ENCODE results near the gene GLRA1.

The GLRA1 gene

GRCh38 chr5:151903243-151903653 lies 21.4 kb downstream of the GLRA1 start:
- TF ChIP-seq GATA3 (IDR thresholded peaks at IDR 0.05; ENCODE audit: low read depth, low read length) (no peak), GATA2 (IDR thresholded peaks at IDR 0.05; ENCODE audit: low read depth, low read length) (no peak)

GRCh38 chr5:151902215-151902614 lies 22.4 kb downstream of the GLRA1 start:
- no peak for TF ChIP-seq GATA2 (IDR thresholded peaks at IDR 0.05; ENCODE audit: low read depth, low read length)
- no peak for TF ChIP-seq GATA3 (IDR thresholded peaks at IDR 0.05; ENCODE audit: low read depth, low read length)

GRCh38 chr5:151901611-151902010 lies 23.0 kb downstream of the GLRA1 start:
- TF ChIP-seq GATA3 (IDR thresholded peaks at IDR 0.05; ENCODE audit: low read depth, low read length) (no peak), GATA2 (IDR thresholded peaks at IDR 0.05; ENCODE audit: low read depth, low read length) (no peak)

- TF ChIP-seq GATA3 (IDR thresholded peaks at IDR 0.05; ENCODE audit: low read depth, low read length) (no peak), GATA2 (IDR thresholded peaks at IDR 0.05; ENCODE audit: low read depth, low read length) (no peak)
Observed at GRCh38 chr5:151900891-151901290, 23.8 kb downstream of the GLRA1 start.

GRCh38 chr5:151899399-151899798 lies 25.3 kb downstream of the GLRA1 start:
- no peak for TF ChIP-seq GATA3 (IDR thresholded peaks at IDR 0.05; ENCODE audit: low read depth, low read length)
- no peak for TF ChIP-seq GATA2 (IDR thresholded peaks at IDR 0.05; ENCODE audit: low read depth, low read length)

GRCh38 chr5:151897896-151898295 lies 26.8 kb downstream of the GLRA1 start:
- no peak for TF ChIP-seq GATA2 (IDR thresholded peaks at IDR 0.05; ENCODE audit: low read depth, low read length)
- TF ChIP-seq GATA3 (IDR thresholded peaks at IDR 0.05; ENCODE audit: low read depth, low read length), result no peak

- TF ChIP-seq GATA3 (IDR thresholded peaks at IDR 0.05; ENCODE audit: low read depth, low read length), result no peak
- no peak for TF ChIP-seq GATA2 (IDR thresholded peaks at IDR 0.05; ENCODE audit: low read depth, low read length)
Observed at GRCh38 chr5:151897020-151897552, 27.6 kb downstream of the GLRA1 start.

GRCh38 chr5:151896031-151896691 lies 28.5 kb downstream of the GLRA1 start:
- TF ChIP-seq GATA2 (IDR thresholded peaks at IDR 0.05; ENCODE audit: low read depth, low read length), result no peak
- TF ChIP-seq GATA3 (IDR thresholded peaks at IDR 0.05; ENCODE audit: low read depth, low read length), result no peak

- TF ChIP-seq GATA2 (IDR thresholded peaks at IDR 0.05; ENCODE audit: low read depth, low read length) (no peak), GATA3 (IDR thresholded peaks at IDR 0.05; ENCODE audit: low read depth, low read length) (no peak)
Observed at GRCh38 chr5:151895660-151896030, 29.0 kb downstream of the GLRA1 start.

- no peak for TF ChIP-seq GATA2 (IDR thresholded peaks at IDR 0.05; ENCODE audit: low read depth, low read length)
- no peak for TF ChIP-seq GATA3 (IDR thresholded peaks at IDR 0.05; ENCODE audit: low read depth, low read length)
Observed at GRCh38 chr5:151892393-151892792, 32.3 kb downstream of the GLRA1 start.

- TF ChIP-seq GATA3 (IDR thresholded peaks at IDR 0.05; ENCODE audit: low read depth, low read length) (no peak), GATA2 (IDR thresholded peaks at IDR 0.05; ENCODE audit: low read depth, low read length) (no peak)
Observed at GRCh38 chr5:151890299-151890698, 34.4 kb downstream of the GLRA1 start.

GRCh38 chr5:151889614-151890013 lies 35.0 kb downstream of the GLRA1 start:
- TF ChIP-seq GATA2 (IDR thresholded peaks at IDR 0.05; ENCODE audit: low read depth, low read length), result no peak
- no peak for TF ChIP-seq GATA3 (IDR thresholded peaks at IDR 0.05; ENCODE audit: low read depth, low read length)

- no peak for TF ChIP-seq GATA3 (IDR thresholded peaks at IDR 0.05; ENCODE audit: low read depth, low read length)
- no peak for TF ChIP-seq GATA2 (IDR thresholded peaks at IDR 0.05; ENCODE audit: low read depth, low read length)
Observed at GRCh38 chr5:151886546-151887275, 37.9 kb downstream of the GLRA1 start.

- TF ChIP-seq GATA2 (IDR thresholded peaks at IDR 0.05; ENCODE audit: low read depth, low read length) (no peak), GATA3 (IDR thresholded peaks at IDR 0.05; ENCODE audit: low read depth, low read length) (no peak)
Observed at GRCh38 chr5:151885138-151885908, 39.3 kb downstream of the GLRA1 start.
